Measurements from ENCODE around the gene PSPH. TPM values are rescaled to one million over a fixed set of nuclear protein-coding genes. Genes with fewer than 3 reads are reported as not detected.
A peak's percentile ranks its signal among the peaks of the same experiment; 100 is the strongest.

Gene PSPH
- total RNA-seq, 1 experiment from 2014 or later, result 50.7 TPM

DNA sequence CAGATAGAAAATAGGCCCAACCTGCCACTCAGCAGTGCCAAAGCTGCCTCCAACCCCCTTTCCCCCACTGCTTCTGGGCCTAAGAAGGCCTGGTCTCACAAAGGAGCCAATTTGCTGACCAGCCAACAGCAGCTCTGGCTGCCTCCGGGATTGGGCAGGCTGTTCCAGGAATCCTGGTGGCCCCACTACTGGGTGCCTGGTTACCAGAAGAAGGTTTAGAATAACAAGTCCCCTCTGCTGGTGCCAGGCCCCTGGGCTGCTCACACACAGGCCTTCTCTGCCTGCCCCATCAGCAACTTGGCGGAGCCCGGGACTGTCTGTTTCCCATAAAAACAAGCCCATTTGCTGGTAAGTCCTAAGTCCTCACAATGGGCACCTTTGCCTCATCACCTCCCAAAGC, 40.3 kb upstream of the PSPH start:
- intact Hi-C loops (cut with micrococcal nuclease), result loop anchor here (5.0 kb wide), 1 partner anchor 89 kb away; no protein-coding TSS in a partner anchor
- Histone ChIP-seq H2AFZ (ENCODE audit: low read depth, low read length, poor library complexity, severe bottlenecking) (no peak overlapping the region), H3K36me3 (ENCODE audit: control insufficient read depth in 1 of 2, insufficient read depth in 2 of 2, low read length in 2 of 2) (no peaks in the 10 kb centered on the region), H3K4me1 (ENCODE audit: control insufficient read depth in 1 of 2, insufficient read depth in 2 of 2, low read length in 2 of 2) (peaks cover 4 to 8% of the 10 kb centered on the region in 2 experiments; a peak in 3 of 4 replicates), H3K9me2 (ENCODE audit: insufficient read depth) (no peaks in the 10 kb centered on the region), H3K79me2 (ENCODE audit: insufficient read depth, low read length) (no peaks in the 10 kb centered on the region), H4K20me1 (ENCODE audit: insufficient read depth) (no peaks in the 10 kb centered on the region), H3K27ac (ENCODE audit: low read depth, low read length) (no peak overlapping the region), H3K9ac (ENCODE audit: low read length) (no peak overlapping the region), H3K4me2 (ENCODE audit: low read length) (no peak overlapping the region), H3K27me3 (ENCODE audit: insufficient read depth, low read length) (no peaks in the 10 kb centered on the region), H3K9me3 (ENCODE audit: control insufficient read depth in 1 of 2, insufficient read depth in 1 of 2, low read depth in 1 of 2, low read length in 2 of 2) (no peaks in the 10 kb centered on the region), H3K4me3 (replicated peaks in 1 of 2; ENCODE audit: low read depth in 1 of 2, low read length in 2 of 2) (no peak overlapping the region)
- RAD21 ChIA-PET (ENCODE audit: low non-redundant PET in 1 of 2, low total read pairs in 2 of 2, uncharacterized antibody in 2 of 2, unreplicated experiment in 2 of 2), result no interaction called here
- ATAC-seq, result no peak
- no TSS peak for BruUV-seq (replicated peaks)
- POLR2A ChIA-PET, result no interaction called here
- CTCF ChIA-PET, result interaction anchor here (1.0 to 3.6 kb wide), 3 partner anchors 17 to 451 kb away, joined by 4 to 21 read pairs (median 8); no protein-coding TSS in a partner anchor
- TF ChIP-seq CEBPB (IDR thresholded peaks at IDR 0.05; ENCODE audit: low read depth) (no peak), EZH2 (IDR thresholded peaks at IDR 0.05) (no peak), POLR2AphosphoS5 (IDR thresholded peaks at IDR 0.05; ENCODE audit: low read depth, low read length) (peak; percentile 9; the same call in 1 of the 2 replicates)
- TF ChIP-seq, protein P1, sequence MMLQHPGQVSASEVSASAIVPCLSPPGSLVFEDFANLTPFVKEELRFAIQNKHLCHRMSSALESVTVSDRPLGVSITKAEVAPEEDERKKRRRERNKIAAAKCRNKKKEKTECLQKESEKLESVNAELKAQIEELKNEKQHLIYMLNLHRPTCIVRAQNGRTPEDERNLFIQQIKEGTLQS (IDR thresholded peaks at IDR 0.05), result no peak
- no peak for DNase-seq (ENCODE audit: low read depth, low spot score)

DNA sequence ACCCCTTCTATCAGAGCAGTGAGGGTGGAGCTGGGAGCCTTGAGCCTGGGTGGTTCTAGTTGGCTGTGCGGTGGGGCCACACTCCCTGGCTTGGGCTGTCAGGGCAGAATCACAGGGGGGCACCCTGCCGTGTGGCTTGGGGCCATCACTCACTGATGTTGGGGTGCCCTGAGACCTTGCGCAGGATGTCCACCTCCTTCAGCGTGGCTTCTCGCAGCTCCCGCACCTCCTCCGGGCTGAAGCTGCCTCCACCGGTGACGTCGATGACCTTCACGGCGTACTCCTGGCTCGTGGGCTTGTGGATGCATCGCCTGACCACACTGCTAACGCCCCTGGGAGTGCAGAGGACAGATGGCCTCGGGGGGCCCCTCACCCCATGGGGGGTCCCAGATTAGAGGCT, 36.2 kb upstream of the PSPH start:
- Histone ChIP-seq H3K4me1 (ENCODE audit: control insufficient read depth in 1 of 2, insufficient read depth in 2 of 2, low read length in 2 of 2) (peaks cover under 1 to 6% of the 10 kb centered on the region in 2 experiments; a peak in 3 of 4 replicates), H3K4me3 (replicated peaks in 1 of 2; ENCODE audit: low read depth in 1 of 2, low read length in 2 of 2) (no peak overlapping the region), H3K79me2 (ENCODE audit: insufficient read depth, low read length) (no peaks in the 10 kb centered on the region), H3K27ac (ENCODE audit: low read depth, low read length) (no peak overlapping the region), H3K27me3 (ENCODE audit: insufficient read depth, low read length) (no peaks in the 10 kb centered on the region), H4K20me1 (ENCODE audit: insufficient read depth) (no peaks in the 10 kb centered on the region), H3K9ac (ENCODE audit: low read length) (no peak overlapping the region), H2AFZ (ENCODE audit: low read depth, low read length, poor library complexity, severe bottlenecking) (no peak overlapping the region), H3K4me2 (ENCODE audit: low read length) (no peak overlapping the region), H3K9me3 (ENCODE audit: control insufficient read depth in 1 of 2, insufficient read depth in 1 of 2, low read depth in 1 of 2, low read length in 2 of 2) (no peaks in the 10 kb centered on the region), H3K9me2 (ENCODE audit: insufficient read depth) (no peaks in the 10 kb centered on the region), H3K36me3 (ENCODE audit: control insufficient read depth in 1 of 2, insufficient read depth in 2 of 2, low read length in 2 of 2) (no peaks in the 10 kb centered on the region; a peak in 1 of 4 replicates)
- POLR2A ChIA-PET, result no interaction called here
- CTCF ChIA-PET, result no interaction called here
- RAD21 ChIA-PET (ENCODE audit: low non-redundant PET in 1 of 2, low total read pairs in 2 of 2, uncharacterized antibody in 2 of 2, unreplicated experiment in 2 of 2), result no interaction called here
- TF ChIP-seq ZNF274 (IDR thresholded peaks at IDR 0.05; ENCODE audit: low read depth, low read length), result no peak
- TF ChIP-seq TCF7L2 (IDR thresholded peaks at IDR 0.05; ENCODE audit: borderline replicate concordance, extremely low read depth, insufficient read depth, insufficient read length), result no peak
- TF ChIP-seq ZFX (IDR thresholded peaks at IDR 0.05), result no peak
- TF ChIP-seq CBX3 (IDR thresholded peaks at IDR 0.05; ENCODE audit: low read depth), result no peak
- no peak for TF ChIP-seq JUND (IDR thresholded peaks at IDR 0.05)
- TF ChIP-seq SIN3A (IDR thresholded peaks at IDR 0.05; ENCODE audit: low read depth), result no peak
- TF ChIP-seq, protein P2, sequence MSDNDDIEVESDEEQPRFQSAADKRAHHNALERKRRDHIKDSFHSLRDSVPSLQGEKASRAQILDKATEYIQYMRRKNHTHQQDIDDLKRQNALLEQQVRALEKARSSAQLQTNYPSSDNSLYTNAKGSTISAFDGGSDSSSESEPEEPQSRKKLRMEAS (IDR thresholded peaks at IDR 0.05), result no peak
- no peak for TF ChIP-seq ELF1 (IDR thresholded peaks at IDR 0.05; ENCODE audit: borderline replicate concordance, low read depth)
- TF ChIP-seq YY1 (IDR thresholded peaks at IDR 0.05; ENCODE audit: extremely low read depth, insufficient replicate concordance, low read depth, low read length), result no peak
- ATAC-seq, result no peak
- intact Hi-C loops (cut with micrococcal nuclease), result no loop called here
- DNase-seq (ENCODE audit: low read depth, low spot score), result no peak
- BruUV-seq (replicated peaks), result no TSS peak
